ENCODE measurements around the gene ACER3.
A peak's percentile ranks its signal among the peaks of the same experiment; 100 is the strongest.

DNA sequence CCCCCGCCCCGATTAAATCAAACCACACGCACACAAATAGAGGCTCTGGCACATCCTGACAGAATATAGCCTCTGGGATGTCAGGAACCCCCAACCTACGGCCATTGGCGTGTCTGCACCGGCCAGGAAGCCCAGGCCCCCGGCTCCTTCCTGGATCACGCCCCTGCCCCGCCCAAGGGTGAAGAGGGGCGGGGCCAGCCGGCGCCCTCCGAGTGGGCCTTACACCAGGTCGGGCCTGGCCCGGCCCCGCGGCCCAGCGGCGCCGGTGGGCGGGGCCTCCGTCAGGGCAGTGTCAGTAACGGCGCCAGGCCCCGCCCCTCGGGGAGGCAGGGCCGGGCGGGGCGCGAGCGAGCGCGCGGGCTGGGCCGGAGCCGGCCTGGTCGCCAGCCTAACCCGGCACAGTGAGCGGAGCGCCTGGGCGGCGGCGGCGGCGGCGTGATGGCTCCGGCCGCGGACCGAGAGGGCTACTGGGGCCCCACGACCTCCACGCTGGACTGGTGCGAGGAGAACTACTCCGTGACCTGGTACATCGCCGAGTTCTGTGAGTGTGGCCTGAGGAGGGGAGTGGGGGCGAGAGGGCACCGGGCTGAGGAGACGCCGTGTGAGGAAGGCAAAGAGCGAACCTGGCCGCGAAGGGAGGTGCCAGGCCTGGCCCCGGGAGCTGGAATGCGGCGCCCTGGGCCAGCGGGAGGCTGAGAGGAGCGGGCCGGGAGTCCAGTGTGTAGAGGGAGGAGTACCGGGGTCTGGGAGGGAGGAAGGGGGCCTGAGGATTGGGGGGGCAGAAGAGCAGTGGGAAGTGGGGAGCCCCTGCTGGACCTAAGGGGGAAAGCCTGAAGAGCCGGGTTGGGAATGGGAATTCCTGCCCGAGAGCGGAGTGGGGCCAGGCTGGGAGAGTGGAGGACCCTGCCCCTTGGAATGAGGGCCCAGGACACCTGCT is at the start of gene ACER3:
- TF ChIP-seq, protein P1, sequence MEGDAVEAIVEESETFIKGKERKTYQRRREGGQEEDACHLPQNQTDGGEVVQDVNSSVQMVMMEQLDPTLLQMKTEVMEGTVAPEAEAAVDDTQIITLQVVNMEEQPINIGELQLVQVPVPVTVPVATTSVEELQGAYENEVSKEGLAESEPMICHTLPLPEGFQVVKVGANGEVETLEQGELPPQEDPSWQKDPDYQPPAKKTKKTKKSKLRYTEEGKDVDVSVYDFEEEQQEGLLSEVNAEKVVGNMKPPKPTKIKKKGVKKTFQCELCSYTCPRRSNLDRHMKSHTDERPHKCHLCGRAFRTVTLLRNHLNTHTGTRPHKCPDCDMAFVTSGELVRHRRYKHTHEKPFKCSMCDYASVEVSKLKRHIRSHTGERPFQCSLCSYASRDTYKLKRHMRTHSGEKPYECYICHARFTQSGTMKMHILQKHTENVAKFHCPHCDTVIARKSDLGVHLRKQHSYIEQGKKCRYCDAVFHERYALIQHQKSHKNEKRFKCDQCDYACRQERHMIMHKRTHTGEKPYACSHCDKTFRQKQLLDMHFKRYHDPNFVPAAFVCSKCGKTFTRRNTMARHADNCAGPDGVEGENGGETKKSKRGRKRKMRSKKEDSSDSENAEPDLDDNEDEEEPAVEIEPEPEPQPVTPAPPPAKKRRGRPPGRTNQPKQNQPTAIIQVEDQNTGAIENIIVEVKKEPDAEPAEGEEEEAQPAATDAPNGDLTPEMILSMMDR (IDR thresholded peaks at IDR 0.05), result peak in 3 of 4 experiments; percentile 2 to 36 (median 18)
- TF ChIP-seq POLR2A (IDR thresholded peaks at IDR 0.05) (peak; percentile 87 to 91), POLR2AphosphoS5 (IDR thresholded peaks at IDR 0.05) (peak; percentile 69), EP300 (IDR thresholded peaks at IDR 0.05) (no peak)

Measured in gastroesophageal sphincter (tissue), 3 donors.